B cell (primary cell): Measurements from ENCODE around the gene ULBP1. TPM values are rescaled to one million over a fixed set of nuclear protein-coding genes. Genes with fewer than 3 reads are reported as not detected.

ENCODE experiments used
- ATAC-seq: fragments of 200-7000 bp; cut with Tn5 transposase; one replicate; pipeline ENCODE4 v1.10.0; 2021; ENCODE audit warnings: low read depth, mild to moderate bottlenecking, moderate number of reproducible peaks, moderate library complexity
- CTCF ChIA-PET: fragments of 350-600 bp; sonication (Branson Sonifier 250); formaldehyde crosslinking; loops from one replicate; lab custom pipeline; 2021; ENCODE audit warnings: antibody characterized with exemption, inconsistent platforms; lab: Charles Lee
- POLR2A ChIA-PET: fragments of 350-600 bp; sonication (Branson Sonifier 250); formaldehyde crosslinking; loops from one replicate; lab custom pipeline; 2021; ENCODE audit warnings: antibody characterized with exemption; lab: Charles Lee
- DNase-seq: peaks from one replicate; pipeline ENCODE4 v3.0.0; 2013
- H2AFZ ChIP-seq: 2 replicates; pipeline ENCODE4 v1.6.1; 2012; ENCODE audit warnings: mild to moderate bottlenecking, low read depth, low read length; ENCODE audit not compliant: insufficient read depth, poor library complexity, severe bottlenecking
- H3K27ac ChIP-seq, 2 donors: 1 replicate in 1 of 2; 2 replicates in 1 of 2; pipeline ENCODE4 v1.5.1; 2012 to 2013; ENCODE audit warnings: low read length in 2 of 2, mild to moderate bottlenecking in 2 of 2, moderate library complexity in 1 of 2
- H3K27me3 ChIP-seq, 4 experiments: fragments of 200-600 bp in 1 of 4; sonication (generic) in 1 of 4; replicated peaks in 1 of 4; 1 replicate in 2 of 4; 2 replicates in 2 of 4; pipeline versions ENCODE4 v1.6.1 to v1.7.0; 2013 to 2016; ENCODE audit warnings: low read length in 3 of 4, mild to moderate bottlenecking in 2 of 4, mixed read lengths in 1 of 4, moderate library complexity in 1 of 4; ENCODE audit not compliant: insufficient read depth in 4 of 4, control insufficient read depth in 3 of 4; ENCODE audit errors: control extremely low read depth in 1 of 4
- H3K36me3 ChIP-seq, 2 experiments: replicated peaks in 1 of 2; 1 replicate in 1 of 2; 2 replicates in 1 of 2; pipeline versions ENCODE4 v1.6.1 to v1.7.1; 2013; ENCODE audit warnings: low read length in 1 of 2; ENCODE audit not compliant: insufficient read depth in 2 of 2, control insufficient read depth in 1 of 2; ENCODE audit errors: control extremely low read depth in 1 of 2, extremely low read depth in 1 of 2
- H3K4me1 ChIP-seq, 2 donors: fragments of 200-600 bp in 1 of 2; sonication (generic) in 1 of 2; 1 replicate in 1 of 2; 2 replicates in 1 of 2; pipeline versions ENCODE4 v1.5.1 to v1.6.1; 2013 to 2017; ENCODE audit warnings: low read length in 2 of 2; ENCODE audit not compliant: control insufficient read depth in 2 of 2, insufficient read depth in 2 of 2
- H3K4me2 ChIP-seq: replicated peaks from 2 replicates; pipeline ENCODE3; 2012; ENCODE audit warnings: mild to moderate bottlenecking, low read depth, low read length; ENCODE audit not compliant: poor library complexity, severe bottlenecking
- H3K4me3 ChIP-seq, 5 experiments: fragments of 200-600 bp in 1 of 5; sonication (generic) in 1 of 5; 1 replicate in 3 of 5; 2 replicates in 2 of 5; pipeline versions ENCODE4 v1.5.1 to v1.7.0; 2011 to 2016; ENCODE audit warnings: low read length in 4 of 5, mild to moderate bottlenecking in 4 of 5, low read depth in 2 of 5, control low read depth in 1 of 5, moderate library complexity in 1 of 5; ENCODE audit not compliant: insufficient read depth in 1 of 5; ENCODE audit errors: control extremely low read depth in 1 of 5, extremely low read depth in 1 of 5
- H3K79me2 ChIP-seq: fragments of 200-600 bp; sonication (generic); one replicate; pipeline ENCODE4 v1.6.0; 2016; ENCODE audit warnings: low read length; ENCODE audit not compliant: control insufficient read depth, insufficient read depth
- H3K9ac ChIP-seq: fragments of 200-600 bp; sonication (generic); 2 replicates; pipeline ENCODE4 v1.6.1; 2017; ENCODE audit warnings: mild to moderate bottlenecking, low read length, moderate library complexity
- H3K9me3 ChIP-seq, 3 donors: one replicate each; pipeline versions ENCODE4 v1.6.1 to v1.7.1; 2013; ENCODE audit warnings: low read length in 2 of 3; ENCODE audit not compliant: control insufficient read depth in 2 of 3, insufficient read depth in 1 of 3; ENCODE audit errors: control extremely low read depth in 1 of 3
- H4K20me1 ChIP-seq: 2 replicates; pipeline ENCODE4 v1.6.0; 2012; ENCODE audit warnings: mild to moderate bottlenecking, low read length; ENCODE audit not compliant: insufficient read depth, control insufficient read depth, poor library complexity, severe bottlenecking
- H3K27ac Mint-ChIP-seq: one replicate; pipeline ENCODE4 v1.8.0; 2021; ENCODE audit warnings: mixed read lengths
- H3K27me3 Mint-ChIP-seq: one replicate; pipeline ENCODE4 v1.8.0; 2021; ENCODE audit warnings: mixed read lengths
- H3K4me1 Mint-ChIP-seq: one replicate; pipeline ENCODE4 v1.8.0; 2021; ENCODE audit warnings: mixed read lengths
- H3K4me3 Mint-ChIP-seq: one replicate; pipeline ENCODE4 v1.8.0; 2021; ENCODE audit warnings: mixed read lengths
- H3K9me3 Mint-ChIP-seq: one replicate; pipeline ENCODE4 v1.8.0; 2022; ENCODE audit warnings: mixed read lengths; ENCODE audit not compliant: insufficient read depth
- CTCF ChIP-seq: fragments of 200-600 bp; IDR thresholded peaks from one replicate; pipeline ENCODE4 v1.8.0; 2022; ENCODE audit warnings: antibody characterized with exemption, mild to moderate bottlenecking
- EZH2 ChIP-seq: IDR thresholded peaks from 2 replicates; pipeline ENCODE4 v1.6.1; 2012; ENCODE audit warnings: borderline replicate concordance, low read depth, mild to moderate bottlenecking, moderate library complexity, low read length; ENCODE audit not compliant: insufficient read depth, poor library complexity, severe bottlenecking
- WGBS: methylation state at CpG from one replicate; pipeline ENCODE4 v1.1.5; 2013; ENCODE audit warnings: missing lambda C conversion rate; ENCODE audit not compliant: insufficient coverage; 5-methylcytosine and 5-hydroxymethylcytosine counted together
- intact Hi-C: fragments of 100-400 bp; cut with micrococcal nuclease; formaldehyde crosslinking; loops from one replicate; pipeline ENCODE4 v1.10.0; 2022
- polyA plus RNA-seq: library from polyadenylated mRNA; depleted of rRNA; stranded (reverse); fragments of >200 nt; gene quantifications from 2 replicates; pipeline ENCODE4 v1.2.3, GENCODE V29; 2012
- total RNA-seq, 2 donors: library from RNA; stranded (reverse); fragments of 120-200 nt in 1 of 2; gene quantifications; 1 replicate in 1 of 2; 2 replicates in 1 of 2; pipeline versions ENCODE4 v1.2.3 to v1.2.4, GENCODE V29; 2013 to 2022

The ULBP1 gene
- total and polyA plus RNA-seq, 2 donors (not counting 1 experiment from before 2014, with no cell fraction given) = 0.04 to 0.12 TPM

GRCh38 chr6:150001295-150002008, 37.7 kb downstream of the ULBP1 start:
- ChIA-PET POLR2A (no interaction called here), CTCF (no interaction called here)

More at GRCh38 chr6:150001295-150002008, 37.7 kb downstream of the ULBP1 start:
- no CpG with 5 or more reads among the region's 3 CpGs for WGBS
- peaks cover 30% of the 10 kb centered on the region for H3K4me1 Mint-ChIP-seq
- peaks cover 12 to 28% of the 10 kb centered on the region in 2 donors for H3K4me1 ChIP-seq
- H3K4me2 ChIP-seq = no peak overlapping the region
- no peaks in the 10 kb centered on the region for H4K20me1 ChIP-seq
- no peak overlapping the region for H3K4me3 Mint-ChIP-seq
- peaks cover 0 to 14% (median 4%) of the 10 kb centered on the region in 4 experiments for H3K27me3 ChIP-seq
- H3K27me3 Mint-ChIP-seq = peaks cover 13% of the 10 kb centered on the region
- DNase-seq = no peak
- no peaks in the 10 kb centered on the region for H3K79me2 ChIP-seq
- H3K27ac Mint-ChIP-seq = no peak overlapping the region
- H3K9me3 Mint-ChIP-seq = peaks cover 3% of the 10 kb centered on the region
- no peak for ATAC-seq
- peaks cover 0 to 5% (median 3%) of the 10 kb centered on the region in 3 donors for H3K9me3 ChIP-seq
- no peak for TF ChIP-seq CTCF
- no peak for TF ChIP-seq EZH2
- H3K9ac ChIP-seq = no peak overlapping the region
- no peaks in the 10 kb centered on the region for H3K36me3 ChIP-seq
- intact Hi-C loops = loop anchor here (10.0 kb wide), 2 partner anchors 437 to 1393 kb away; partner anchors contain the start of genes GINM1 and ZBTB2
- H3K27ac ChIP-seq = no peak overlapping the region
- H2AFZ ChIP-seq = no peak overlapping the region
- H3K4me3 ChIP-seq = no peak overlapping the region
